GM21717 (cell line): ENCODE measurements around the gene AAR2.

ENCODE experiments used
- ATAC-seq: cut with Tn5 transposase; IDR thresholded peaks from one replicate; pipeline ENCODE4 v1.9.1; 2021; ENCODE audit warnings: mild to moderate bottlenecking, moderate library complexity; ENCODE audit not compliant: unreplicated experiment

The AAR2 gene

GRCh38 chr20:36235892-36236785, at the start of gene AAR2:
Gene AAR2, plus strand, starts transcription at chr20:36236478. Its CDS starts 3,391 bp downstream, at chr20:36239869.
- ATAC-seq, result peak; percentile 72

DNA sequence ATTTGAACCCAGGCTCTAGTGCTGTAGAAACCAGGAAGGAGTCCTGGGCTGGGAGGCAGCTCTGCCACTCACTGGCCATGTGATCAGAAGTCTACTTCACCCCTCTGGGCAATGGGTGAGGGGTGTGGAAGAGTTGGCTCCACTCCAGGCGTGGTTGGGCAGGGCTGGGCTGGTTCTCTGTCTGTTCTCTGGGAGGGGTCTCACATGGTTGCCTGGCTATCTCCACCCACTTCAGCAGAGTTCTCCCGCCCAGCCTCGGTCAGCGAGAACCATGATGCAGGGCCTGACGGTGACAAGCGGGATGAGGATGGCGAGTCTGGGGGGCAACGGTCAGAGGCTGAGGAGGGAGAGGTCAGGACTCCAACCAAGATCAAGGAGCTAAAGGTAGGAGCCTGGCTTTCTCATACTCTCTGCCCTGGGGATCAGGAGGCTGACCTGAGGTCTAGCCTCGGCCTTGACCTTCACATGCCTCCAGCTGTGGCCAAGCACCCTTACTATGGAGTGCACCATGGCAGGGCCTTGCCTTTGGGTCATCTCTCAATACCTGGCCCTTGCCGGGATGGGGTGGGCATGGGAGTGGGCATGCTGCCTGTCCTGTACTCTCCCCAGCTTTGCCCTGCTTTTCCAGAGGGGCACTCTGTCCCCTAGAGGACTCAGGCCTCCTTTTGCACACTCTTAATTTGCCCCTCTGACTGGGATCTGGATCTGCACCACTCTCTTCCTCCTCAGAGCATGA, 42.1 kb upstream of the AAR2 start:
- ATAC-seq, result no peak

GRCh38 chr20:36196676-36197075, 39.6 kb upstream of the AAR2 start:
- no peak for ATAC-seq

DNA sequence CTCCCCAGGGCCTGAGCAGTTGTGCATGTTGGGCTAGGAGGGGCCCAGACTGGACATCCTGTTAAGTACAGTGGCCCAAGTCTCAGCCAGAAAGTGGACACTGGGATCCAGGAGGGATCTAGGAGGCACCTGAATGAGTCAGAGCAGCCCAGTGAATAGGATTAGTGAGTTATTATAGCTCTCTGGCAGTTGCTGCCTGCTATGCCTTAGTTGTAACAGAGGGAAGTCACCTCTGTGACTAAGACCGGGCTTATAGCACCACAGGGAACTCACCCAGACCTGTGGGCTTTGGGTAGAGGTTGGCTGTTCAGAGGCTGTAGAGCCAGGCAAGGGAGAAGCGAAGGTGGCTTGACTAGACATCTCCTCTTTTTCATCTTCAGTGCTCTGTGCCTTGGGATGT, 39.0 kb upstream of the AAR2 start:
- no peak for ATAC-seq

DNA sequence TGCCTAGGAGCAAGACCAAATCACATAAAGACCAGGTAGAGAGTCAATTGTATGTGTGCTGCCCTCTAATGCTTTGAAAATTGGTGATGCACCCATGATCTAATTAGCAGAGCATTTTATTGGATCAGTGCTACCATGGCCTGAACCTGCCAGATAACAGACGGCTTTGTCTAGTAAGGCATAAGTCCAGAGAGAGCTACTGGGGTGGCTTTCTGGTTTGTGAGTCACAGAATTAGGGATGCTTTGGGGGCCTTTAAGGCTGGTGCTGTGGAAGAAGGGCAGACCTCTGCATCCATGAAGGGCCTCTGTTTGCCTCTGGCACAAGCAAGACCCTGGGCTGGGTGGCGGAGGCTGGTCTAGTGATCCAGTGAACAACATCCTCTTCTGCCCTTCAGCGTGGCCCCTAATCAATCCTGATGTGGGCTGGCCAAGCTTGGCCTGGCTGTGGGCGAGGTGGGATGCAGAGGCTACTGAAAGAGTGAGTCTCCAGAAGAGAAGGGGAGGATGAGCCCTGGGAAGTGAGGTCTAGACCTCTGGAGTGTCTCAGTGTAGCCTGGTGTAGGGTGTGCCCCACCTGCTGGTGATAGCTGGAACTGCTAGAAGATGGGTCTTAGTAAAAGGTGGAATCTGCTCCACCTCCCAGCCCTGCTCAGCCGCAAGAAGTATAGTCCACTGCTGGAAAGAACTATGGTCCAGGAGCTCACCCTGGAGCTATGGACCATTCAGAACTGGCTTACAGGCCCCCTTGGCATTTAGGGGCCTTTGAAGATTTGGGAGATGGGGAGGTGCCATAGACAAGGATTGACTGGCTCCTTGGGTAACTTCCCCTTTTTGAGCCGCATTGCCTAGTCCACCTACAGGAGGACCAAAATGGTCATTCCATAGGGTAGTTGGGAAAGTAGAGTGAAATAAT, 36.7 kb upstream of the AAR2 start:
- no peak for ATAC-seq

DNA sequence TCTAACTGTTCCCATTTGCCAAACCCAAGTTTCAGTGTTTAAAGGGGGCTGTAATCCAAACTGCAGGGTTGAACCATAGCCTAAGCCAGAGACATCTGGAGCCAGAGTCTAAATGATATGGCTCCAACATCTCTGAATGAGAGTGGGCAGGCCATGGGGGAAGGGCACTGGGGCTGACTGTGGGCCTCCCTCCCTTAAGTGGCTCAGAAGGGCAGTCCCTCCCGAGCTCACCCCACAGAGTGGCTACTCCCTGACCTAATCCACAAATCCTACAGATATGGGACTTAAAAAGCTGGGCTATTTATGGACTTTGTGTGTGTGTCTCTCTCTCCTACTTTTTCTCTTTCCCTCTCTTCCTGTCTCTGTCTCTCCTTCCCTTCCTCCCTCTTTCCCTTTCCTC, 35.8 kb upstream of the AAR2 start:
- ATAC-seq, result no peak

DNA sequence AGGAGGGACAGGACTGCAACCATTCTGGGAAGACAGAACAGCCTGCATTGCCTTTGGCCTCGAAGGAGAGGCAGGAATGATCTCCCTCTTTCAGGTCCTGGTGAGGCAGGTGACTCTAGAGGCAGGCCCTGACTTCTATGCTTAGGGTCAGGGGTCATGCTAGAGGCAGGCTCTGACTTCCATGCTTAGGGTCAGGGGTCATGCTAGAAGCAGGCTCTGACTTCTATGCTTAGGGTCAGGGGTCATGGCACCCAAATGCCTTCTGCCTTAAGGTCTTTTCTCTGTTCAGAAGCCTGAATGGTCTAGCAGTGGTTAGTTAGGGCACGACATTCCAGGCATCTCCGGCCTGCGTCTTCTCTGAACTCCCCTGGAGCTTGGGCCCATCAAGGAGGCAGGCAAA, 35.1 kb upstream of the AAR2 start:
- ATAC-seq, result no peak

- no peak for ATAC-seq
Measured at GRCh38 chr20:36202891-36203338, 33.4 kb upstream of the AAR2 start.

- no peak for ATAC-seq
Measured at GRCh38 chr20:36203861-36204260, 32.4 kb upstream of the AAR2 start.

DNA sequence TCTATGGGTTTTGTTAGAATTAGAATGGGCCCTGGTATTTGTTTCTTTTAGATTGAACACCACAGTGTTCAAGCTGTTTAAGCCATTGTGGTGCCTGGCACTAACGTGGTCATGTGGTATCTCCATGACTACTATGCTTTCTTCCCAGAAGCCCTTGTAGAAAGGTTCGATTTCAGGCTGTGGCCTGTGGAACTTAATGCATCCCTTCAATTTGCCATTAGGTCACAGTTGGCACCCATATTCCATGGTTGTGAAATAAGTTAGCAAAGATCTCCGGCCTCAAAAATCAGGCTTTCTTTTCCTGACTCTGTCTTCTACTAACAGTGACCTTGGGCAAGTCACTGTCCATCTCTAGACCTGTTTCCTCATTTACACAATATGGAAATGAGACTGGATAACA, 31.3 kb upstream of the AAR2 start:
- ATAC-seq, result no peak

- no peak for ATAC-seq
Measured at GRCh38 chr20:36206068-36206467, 30.2 kb upstream of the AAR2 start.

- no peak for ATAC-seq
Measured at GRCh38 chr20:36206641-36207040, 29.6 kb upstream of the AAR2 start.

GRCh38 chr20:36207602-36208001, 28.7 kb upstream of the AAR2 start:
- no peak for ATAC-seq

DNA sequence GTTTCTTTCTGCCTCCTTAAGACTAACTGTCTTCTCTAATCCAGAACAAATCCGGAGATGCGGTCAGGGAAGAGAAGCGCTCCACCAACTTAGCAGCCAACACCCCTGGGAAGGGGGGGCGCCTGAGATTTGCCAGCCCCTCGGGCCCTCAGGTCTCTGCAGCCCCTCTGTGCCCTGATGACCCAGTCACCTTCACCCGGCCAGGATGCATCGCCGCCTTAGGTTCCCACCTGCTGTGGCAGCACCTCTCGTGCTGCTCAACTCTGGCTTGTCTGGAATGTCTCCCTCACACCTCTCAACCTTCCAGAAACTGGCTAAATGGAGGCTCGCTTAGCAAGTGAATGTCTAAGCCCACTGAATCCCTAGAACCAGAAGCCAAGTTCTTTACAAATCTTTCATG, 28.0 kb upstream of the AAR2 start:
- ATAC-seq, result no peak

- ATAC-seq, result no peak
Measured at GRCh38 chr20:36210436-36211021, 25.7 kb upstream of the AAR2 start.

DNA sequence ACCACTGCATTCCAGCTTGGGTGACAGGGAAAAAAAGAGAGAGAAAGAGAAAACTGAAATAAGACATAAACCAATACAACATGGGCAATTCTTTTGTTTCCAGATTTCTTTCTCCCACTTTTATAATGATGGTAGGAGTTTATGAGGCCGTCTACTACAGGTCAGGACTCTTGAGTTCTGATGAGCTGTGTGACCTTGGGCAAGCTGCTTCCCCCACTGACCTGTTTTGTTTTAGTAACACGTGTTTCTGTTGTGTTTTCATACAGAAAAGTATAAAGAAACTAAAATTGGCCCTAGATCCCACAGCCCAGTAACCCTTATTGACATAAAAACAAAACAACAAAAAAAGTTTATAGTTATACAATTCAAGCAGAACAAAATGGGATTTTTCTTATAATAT, 22.9 kb upstream of the AAR2 start:
- ATAC-seq, result no peak

DNA sequence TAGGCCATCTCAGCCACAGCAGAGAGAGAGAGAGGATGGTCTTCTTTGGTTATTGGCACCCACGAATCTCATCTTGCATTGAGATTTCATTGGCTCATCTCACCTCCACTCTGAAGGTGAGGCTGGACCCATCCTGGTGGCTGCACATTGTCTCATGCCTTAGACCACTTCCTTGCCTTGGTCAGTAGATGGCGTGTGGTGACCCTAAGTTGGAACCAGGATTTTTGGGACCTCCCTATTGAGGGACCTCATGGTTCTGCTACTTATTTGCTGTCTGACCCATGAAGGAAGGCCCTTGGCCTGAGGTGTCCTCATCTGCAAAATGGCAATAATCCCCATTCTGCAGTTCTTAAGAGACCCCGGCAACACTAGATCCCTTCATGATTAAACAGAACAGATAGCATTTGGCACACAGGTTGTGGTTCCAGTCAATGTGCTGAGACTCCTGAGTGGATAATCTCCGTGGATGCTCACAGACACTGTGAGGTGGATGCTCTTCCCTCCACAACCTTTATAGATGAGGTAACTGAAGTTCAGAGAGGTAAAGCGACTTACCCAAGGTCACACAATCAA, 21.5 kb upstream of the AAR2 start:
- ATAC-seq, result no peak

- ATAC-seq, result no peak
Measured at GRCh38 chr20:36215778-36216177, 20.5 kb upstream of the AAR2 start.

- ATAC-seq, result no peak
Measured at GRCh38 chr20:36216314-36217025, 19.8 kb upstream of the AAR2 start.

GRCh38 chr20:36217226-36217625, 19.1 kb upstream of the AAR2 start:
- ATAC-seq, result no peak
